NCI-H1048 (cell line): ENCODE measurements around the gene NPHP4.

ENCODE experiments used
- DNase-seq: peaks from one replicate; lab custom pipeline; 2025; lab: John Stamatoyannopoulos, UW

NPHP4 gene

DNA sequence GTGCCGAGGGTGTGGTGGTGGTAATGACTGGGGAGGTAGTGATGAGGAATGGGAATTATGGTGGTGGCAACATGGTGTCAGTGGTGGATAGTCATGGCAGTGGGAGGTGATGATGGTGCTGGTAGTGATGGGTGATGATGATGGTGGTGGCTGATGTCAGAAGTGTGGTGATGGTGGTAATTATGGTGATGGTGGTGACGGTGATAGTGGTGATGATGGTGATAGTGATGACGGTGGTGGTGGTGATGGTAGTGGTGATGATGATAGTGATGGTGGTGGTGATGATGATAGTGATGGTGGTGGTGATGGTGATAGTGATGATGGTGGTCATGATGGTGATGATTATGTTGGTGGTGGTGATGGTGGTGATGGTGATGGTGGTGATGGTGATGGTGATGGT lies 162.8 kb downstream of the NPHP4 start:
- DNase-seq, result no peak

DNA sequence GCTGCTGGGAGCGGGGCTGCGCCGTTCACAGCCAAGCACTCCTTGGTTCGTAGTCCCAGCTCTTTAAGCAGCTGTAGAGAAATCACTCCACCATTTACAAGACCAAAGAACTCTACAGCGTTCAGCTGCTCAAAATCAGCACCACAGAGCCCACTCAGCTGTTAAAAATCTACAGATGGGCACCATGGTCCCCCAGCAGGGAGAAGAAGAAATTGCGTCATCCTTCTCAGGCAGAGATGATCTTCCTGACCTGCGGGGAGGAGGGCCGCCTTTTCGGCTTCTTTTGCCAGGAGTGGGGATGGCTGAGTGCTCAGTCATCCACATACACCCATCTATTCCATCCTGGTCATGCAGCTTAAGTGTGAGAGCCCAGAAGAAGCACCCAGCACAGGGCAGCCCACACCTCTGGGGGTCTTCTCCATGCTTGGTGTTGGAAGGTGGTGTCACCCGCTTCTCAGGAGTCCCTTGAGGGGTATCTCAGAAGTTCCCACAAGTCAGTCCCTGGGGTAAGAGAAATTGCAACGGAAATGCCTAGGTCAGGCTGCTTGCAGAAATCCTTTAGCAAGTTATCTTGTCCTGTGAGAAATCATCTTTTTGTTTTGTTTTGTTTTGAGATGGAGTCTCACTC lies 163.8 kb downstream of the NPHP4 start:
- DNase-seq, result no peak

DNA sequence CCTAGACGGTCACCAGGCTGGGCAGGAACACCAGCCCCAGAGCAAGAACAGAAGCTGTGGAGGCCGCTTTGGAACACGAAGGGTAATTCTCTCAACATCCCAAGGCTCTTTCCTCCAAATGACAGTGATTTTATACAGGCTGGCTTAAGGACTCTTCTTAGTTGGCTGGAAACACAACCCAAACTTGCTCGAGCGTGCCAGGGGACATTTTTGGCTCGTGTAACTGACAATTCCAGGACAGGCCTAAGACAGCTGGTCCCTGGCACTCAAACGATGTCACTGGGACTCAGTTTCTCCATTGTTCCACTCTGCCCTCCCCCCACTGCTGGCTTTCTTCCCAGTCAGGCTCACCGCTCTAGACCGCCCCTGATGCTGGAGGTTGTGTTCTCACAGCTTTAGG lies 164.7 kb downstream of the NPHP4 start:
- no peak for DNase-seq

DNA sequence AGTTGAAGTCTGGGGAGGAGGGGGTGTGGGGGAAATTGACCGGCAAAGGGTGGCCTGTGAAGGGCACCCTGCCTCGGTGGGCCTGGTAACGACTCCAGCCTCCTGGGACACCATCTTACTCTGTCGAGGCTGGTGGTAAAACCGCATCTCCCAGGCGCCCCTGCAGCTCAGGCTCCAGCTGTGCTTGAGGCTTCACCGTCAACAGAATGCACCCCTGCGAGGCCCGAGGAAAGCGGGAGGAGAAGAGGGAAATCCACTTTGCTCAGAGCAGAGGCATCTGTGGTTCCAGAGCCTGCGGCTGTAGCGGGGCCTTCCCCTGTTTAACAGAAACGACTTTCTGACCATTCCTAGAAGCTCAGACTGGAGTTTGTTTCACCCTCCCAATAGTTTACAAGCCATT lies 165.6 kb downstream of the NPHP4 start:
- no peak for DNase-seq

DNA sequence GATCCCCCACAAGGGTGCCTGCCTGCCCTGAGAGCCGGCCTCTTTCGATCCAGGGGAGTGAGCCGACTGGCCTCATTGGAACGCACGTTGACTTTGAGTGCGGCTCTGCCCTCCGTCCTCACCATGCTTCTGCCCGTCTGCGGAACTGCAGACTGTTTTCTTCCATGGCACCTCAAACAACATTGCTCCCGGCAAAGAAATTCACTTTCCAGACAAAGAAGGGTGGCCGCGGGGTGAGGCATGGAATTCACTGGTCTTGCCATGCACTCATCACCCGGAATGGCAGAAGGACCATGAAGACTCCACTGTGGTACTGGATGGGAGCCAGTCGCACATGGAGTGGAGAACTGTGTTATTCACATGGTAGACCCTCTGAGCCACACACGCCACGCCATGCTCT lies 169.5 kb downstream of the NPHP4 start:
- DNase-seq, result no peak

DNA sequence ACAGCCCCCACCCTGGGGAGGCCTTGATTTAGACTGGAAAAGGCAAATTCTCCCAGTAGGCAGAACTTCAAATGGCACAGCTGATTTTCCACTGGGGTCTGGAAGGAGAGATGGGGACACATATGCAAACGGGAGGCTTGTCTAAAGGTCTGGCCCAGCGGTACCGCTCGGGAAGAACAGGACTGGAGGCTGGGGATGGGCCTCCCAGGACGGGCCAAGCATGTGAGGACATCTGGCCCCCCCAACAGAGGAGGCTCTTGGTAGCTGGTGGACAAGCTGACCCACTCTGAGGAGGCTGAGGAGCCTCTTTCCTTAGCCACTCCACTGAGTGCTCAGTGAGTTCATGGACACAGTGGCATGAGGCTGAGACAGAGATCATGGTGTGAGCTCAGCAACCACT lies 170.0 kb downstream of the NPHP4 start:
- no peak for DNase-seq

DNA sequence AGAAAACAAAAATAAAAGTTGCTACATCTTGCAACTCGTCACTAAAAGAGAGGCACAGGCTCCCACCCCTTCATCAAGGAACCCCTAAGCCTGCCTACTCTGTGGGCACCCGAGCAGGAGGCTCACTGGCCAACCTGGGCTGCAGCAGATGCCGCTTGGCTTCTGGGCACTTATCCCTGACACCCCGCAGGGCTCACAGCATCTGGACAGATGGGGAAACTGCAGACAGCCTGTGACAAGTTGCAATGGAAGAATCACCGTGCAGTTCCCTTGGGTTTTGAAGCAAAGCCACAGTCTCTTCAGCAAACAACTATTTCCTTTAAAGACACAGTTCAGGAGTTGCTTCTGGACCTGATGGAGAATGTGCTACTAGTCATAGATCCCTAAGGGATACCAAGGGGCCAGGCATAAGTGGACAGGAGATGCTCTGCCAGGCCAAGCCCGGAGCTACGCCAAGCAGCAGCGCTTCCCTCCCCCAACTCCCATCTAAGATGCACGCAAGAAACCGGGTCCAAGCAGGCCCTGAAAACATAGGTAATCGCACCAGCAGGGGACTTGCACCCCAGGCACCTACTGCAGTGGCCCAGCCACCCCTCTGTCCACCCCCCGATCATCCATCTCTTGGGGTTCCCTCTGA lies 170.6 kb downstream of the NPHP4 start:
- DNase-seq, result no peak

DNA sequence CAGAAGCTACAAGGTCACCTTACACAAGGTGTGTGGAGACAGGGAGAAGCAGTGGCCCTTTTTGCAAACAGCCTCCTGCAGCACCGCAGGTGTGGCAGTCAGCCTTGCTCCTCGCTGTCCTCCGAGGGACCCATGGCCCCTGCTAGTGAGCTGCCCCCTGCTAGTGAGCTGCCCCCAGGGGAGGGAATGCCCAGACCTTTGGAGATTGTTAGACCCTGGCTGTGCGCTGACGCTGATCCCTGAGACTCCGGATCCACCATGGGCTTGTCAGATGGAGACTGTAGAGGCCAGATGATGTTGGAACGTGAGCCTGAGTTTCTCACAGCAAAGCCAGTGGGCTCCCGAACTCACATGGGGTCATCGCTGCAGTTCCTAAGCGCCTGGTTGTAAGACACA lies 172.2 kb downstream of the NPHP4 start:
- no peak for DNase-seq

DNA sequence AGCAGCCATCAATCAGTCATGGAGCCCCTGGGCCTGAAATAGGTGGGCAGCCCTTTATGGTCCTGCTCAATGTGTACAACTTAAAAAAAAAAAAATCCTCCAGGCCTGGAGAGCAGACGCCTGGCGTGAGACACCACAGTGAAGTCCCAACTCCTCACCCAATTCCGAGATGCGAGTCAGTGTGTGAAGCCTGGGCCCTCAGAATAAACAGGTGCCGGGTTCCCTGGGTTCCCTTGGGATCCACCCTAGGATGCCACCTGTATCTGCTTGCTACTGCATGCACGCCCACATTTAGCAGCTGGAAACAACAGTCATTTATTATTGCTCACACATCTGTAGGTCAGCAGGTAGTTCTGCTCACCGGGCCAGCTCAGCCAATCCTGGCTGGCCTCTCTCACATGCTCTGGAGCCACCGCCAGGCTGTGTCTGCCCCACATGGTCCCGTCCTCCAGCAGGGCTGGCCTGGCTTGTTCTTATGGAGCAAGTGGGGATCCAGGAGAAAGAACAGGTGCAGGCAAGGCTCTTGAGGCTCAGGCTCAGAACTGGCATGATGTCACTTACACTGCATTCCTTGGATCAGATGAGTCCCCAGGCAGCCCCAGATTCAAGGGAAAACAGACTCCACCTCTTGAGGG lies 172.7 kb downstream of the NPHP4 start:
- DNase-seq, result no peak

DNA sequence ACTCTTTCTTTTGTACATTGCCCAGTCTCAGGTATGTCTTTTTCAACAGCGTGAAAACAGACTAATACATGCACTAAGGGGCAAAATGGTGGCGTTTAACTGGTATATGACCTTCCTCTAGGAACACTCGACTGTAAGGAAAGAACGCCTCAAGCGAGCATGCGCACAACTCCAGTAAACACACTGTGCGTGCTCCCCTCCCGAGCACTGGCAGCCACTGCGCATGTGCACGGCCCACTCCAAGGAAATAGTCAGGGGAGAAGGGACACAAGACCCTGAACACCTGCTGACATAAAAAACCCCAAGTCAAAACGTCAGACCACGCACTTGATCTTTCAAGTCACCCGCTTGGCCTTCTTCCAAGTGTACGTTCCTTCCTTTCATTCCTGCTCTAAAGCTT lies 173.5 kb downstream of the NPHP4 start:
- no peak for DNase-seq

DNA sequence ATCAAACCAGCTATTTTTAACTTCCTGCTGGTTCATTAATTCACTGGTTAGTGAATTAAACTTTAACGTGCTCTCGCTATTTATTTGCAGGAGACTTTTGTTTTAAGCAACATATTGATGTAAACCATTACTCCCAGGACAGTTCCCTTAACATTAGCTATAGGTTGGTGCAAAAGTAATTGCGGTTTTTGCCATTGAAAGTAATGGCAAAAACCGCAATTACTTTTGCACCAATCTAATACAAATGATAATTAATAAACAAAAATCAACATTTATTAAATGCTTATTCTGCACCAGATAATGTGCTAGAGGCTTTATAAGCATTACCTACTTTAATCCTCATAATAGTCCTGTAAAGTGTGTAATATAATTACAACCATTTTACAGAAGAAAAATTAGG lies 176.5 kb downstream of the NPHP4 start:
- no peak for DNase-seq

DNA sequence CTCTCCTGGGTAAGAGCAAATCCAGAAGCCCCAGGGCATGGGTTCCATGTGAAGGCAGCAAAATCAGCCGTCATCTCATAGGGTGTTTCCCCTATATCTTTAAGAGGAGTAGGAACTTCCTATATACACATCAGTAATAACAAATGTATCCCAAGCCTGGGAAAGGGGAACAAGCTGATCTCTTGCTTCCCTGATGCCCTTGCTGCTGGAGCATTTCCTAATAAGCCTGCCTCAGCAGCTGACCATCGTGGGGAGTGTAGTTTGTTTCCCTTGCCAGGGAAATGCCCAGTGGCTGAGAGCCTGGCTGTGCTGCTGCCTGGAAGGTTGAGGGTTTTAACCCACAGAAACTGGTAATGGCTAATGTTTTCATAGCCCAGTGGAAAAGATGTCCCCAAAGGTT lies 177.0 kb downstream of the NPHP4 start:
- DNase-seq, result no peak

DNA sequence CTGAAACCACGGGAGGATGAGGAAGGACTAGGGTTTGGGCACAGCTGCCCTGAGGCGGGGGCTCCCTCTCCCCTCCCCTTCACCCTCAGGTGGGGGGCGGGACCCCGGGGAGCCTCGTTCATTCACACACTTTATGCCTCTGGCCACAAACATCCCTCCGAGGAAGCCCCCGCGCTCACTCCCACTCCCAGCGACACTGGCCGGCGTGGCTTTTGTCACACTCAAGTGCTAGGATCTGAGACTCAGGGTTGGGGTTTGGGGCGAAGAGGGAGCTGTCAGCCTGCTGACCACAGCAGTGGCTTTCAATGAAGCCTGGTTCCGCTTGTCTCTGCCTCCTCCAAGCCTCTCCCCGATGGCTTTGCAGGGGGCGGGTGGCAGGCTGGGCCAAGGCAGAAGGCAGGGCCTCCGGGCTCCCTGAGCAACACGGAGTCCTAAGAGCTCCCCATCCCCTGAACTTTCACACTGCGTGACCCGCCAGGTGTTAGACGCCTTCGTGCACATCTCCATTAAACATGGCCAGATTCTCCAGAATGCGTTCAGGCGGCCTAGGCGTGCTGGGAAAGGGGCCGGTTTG lies 178.1 kb downstream of the NPHP4 start:
- DNase-seq, result no peak

DNA sequence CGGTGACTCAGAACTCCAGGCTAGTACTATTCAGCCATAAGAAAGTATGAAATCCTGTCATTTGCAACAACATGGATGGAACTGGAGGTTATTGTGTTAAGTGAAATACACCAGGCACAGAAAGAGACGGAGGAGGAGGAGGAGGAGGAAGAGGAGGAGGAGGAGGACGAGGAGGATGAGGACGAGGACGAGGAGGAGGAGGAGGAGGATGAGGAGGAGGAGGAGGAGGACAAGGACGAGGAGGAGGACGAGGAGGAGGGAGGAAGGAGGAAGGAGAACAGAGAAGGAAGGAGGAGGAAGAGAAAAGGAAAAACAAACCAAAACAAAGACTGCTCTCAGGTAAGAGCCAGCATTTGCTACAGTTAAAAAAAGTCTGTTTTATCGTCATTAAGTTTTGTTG lies 178.7 kb downstream of the NPHP4 start:
- no peak for DNase-seq
